ENCODE results near the gene MCU.

GRCh38 chr10:72746426-72747363 is 54.8 kb downstream of the MCU start:
- TF ChIP-seq CTCF (optimal IDR thresholded peaks at IDR 0.05 in 1 of 3, IDR thresholded peaks at IDR 0.05 in 1 of 3, conservative IDR thresholded peaks at IDR 0.05 in 1 of 3; ENCODE audit: extremely low read depth in 1 of 3, insufficient read depth in 2 of 3, low read length in 3 of 3) (no peak), EZH2 (IDR thresholded peaks at IDR 0.05; ENCODE audit: low read length) (no peak)

Measured in keratinocyte (primary cell).